Myocyte (in vitro differentiated cells): Measurements from ENCODE around the gene LAD1. TPM values are rescaled to one million over a fixed set of nuclear protein-coding genes. Genes with fewer than 3 reads are reported as not detected.

Source experiments
- DNase-seq: peaks from one replicate; pipeline ENCODE4 v3.0.0-alpha.2; 2012; ENCODE audit warnings: low read depth
- total RNA-seq: library from RNA; depleted of rRNA; stranded (reverse); fragments of >200 nt; gene quantifications from 2 replicates; pipeline ENCODE4 v1.2.3, GENCODE V29; 2014

LAD1 gene
- total RNA-seq, 1 donor from 2014 or later: 22.3 TPM

DNA sequence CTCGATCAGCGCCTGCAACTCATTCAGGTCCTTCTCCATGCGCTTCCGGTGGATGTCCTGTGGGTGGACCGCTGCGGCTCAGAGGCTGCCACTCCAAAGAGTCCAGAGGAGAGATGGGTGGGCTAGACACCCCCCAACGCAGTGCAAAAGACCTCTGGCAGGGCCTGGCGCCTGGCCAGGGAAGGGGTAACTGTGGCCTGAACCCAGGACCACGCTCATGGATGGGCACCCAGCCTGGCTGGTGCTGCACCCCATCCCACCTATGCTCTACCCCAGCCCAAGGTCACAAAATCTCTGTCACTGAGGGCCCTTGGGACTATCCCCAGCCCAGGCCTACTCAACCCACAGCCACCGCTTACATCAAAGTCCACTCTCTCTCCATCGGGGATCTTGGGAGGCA lies 33.9 kb downstream of the LAD1 start:
- DNase-seq: no peak

- no peak for DNase-seq
Measured at GRCh38 chr1:201364808-201365105, 34.4 kb downstream of the LAD1 start.

DNA sequence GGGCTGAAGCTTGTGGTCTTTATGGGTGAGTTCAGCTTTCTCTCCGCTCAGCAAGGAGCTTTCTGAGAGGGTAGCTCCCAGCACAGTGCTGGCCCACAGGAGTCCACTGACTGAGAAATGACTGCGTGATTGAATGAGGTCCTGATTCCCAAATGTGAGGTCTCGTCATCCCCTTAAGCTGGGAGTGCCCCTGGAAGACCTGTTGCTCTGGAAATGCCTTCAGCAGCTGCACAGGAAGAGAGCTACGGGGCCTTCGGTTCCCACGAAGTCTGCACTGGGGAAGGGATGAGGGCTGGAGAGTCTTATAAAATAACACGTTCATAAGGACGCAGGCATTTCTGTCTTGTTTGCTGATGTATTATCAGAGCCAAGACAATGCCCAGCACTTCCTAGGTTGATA lies 35.7 kb downstream of the LAD1 start:
- no peak for DNase-seq

DNA sequence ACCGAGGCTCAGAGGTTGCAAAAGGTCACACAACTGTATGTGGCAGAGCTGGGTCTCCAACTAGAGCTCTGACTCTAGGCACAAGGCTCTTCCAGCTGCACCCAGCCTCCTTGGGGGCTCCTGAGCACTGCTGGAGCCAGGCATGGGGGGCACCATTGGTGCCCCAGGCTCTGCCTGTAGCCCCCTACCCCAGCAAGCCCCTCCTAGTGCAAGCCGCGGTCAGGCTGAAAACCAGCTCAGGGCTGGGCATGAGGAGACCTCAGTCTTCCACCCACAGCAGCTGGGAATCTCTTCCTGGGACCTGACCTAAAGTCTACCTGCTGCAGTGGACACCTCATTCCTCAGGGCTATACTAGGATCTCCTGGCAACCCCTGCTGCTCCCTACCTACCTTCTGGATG lies 36.2 kb downstream of the LAD1 start:
- DNase-seq: no peak

- peak; percentile 66 for DNase-seq
Measured at GRCh38 chr1:201361652-201362504, 37.2 kb downstream of the LAD1 start.

- no peak for DNase-seq
Measured at GRCh38 chr1:201360901-201361651, 38.0 kb downstream of the LAD1 start.

DNA sequence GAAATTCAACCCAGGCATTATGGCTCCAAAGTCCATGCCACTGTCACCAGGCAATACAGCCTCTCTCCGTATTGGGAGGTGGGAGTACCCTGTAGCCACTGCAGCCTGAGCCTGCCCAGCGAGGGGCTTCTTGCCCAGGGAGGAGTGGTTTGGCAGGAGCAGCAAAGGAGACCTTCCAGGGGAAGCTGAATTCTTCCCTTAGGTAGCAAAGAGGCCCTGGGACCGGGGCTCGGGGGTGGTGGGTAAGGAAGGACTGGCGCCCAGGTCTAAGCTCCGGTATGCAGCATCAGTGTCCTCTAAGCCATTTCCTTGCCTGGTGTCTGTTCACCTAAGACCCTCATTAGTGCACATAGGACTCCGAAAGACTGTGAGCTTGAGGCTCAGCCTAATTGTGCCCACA lies 38.6 kb downstream of the LAD1 start:
- DNase-seq: no peak

- no peak for DNase-seq
Measured at GRCh38 chr1:201359873-201360210, 39.3 kb downstream of the LAD1 start.

DNA sequence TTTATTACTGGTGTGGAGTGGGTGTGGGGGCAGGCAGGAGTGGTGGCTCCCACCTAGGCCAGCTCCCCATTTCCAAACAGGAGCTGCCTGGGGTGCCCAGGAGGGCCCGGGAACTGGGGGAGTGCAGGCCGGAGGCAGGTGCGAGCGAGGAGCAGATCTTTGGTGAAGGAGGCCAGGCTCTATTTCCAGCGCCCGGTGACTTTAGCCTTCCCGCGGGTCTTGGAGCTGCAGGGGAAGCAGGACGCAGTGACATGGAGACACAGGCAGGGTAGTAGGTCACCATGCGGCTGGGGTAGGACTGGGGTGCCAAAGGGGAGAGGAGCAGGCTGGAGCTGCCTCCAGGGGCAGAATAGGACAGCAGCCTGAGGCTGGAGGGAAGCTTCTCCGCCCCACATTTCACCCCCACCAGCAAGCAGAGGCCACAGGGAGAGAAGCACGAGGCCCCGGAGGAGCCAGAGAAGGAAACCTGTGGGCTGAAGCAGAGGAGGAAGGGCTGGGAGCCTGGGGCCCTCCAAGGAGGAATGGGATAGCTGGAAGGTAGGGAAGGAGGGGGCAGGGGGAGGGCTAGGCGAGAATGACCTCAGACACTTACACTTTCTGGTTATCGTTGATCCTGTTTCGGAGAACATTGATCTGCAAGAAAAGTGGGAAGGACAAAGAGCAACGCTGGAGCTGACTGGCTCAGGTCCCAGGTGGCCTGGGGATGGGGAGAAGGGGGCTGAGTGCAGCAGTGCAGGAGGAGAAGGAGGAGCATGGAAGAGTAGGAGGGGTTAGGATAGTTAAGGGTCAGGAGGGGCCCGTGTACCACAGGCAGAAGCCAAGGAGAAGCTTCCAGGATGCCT lies 39.9 kb downstream of the LAD1 start:
- DNase-seq: peak; percentile 11

- DNase-seq: peak; percentile 56
Measured at GRCh38 chr1:201358596-201358995, 40.5 kb downstream of the LAD1 start.

DNA sequence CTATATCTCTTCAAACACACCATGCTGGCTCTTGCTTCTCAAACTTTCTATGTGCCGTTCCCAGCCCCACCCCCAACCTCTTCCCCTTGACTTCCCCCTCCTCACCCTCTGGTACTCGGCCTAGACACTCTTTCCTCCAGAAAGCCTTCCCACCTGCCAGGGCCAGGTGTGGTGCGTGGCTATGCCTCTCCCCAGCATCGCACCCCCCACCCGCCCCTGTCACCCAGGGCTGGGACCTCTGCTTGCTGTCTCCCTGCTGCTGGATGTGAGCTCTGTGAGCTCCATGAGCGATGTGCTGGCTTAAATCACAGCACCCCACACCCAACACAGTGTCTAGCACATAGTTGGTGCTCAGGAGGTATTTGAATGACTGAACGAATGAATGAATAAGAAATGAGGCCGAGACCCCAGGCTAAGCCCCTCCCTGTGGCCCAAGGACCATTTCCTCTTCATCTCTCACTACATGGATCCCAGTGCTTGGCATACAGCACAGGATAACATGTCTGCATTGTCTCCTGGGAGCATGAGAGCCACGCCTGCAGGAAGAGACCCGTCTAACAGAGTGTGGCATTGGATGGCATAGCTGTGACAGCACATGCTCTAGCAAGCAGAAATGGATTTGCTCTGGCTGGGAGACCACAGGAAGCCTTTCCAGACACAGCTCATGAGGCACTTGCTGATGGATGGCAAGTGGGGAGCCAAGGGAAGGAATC lies 41.3 kb downstream of the LAD1 start:
- peak; percentile 69 for DNase-seq

DNA sequence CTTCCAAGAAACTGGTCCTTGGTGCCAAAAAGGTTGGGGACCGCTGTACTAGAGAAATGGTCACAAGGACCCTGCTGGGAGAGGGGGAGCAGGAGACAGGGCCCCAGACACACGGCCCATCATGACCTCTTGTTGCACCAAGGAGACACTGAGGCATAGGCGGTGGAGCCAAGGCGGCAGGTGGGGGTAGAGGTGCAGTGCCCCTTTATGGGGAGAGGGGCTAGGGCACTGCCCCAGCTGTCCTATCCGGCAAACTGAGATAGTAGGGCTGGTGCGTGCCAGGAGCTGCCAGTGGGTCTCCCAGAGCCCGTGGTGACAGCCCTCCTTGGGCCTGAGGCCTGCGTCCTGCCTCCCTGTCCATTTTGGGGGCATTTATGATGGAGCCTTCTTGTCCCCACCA lies 41.9 kb downstream of the LAD1 start:
- DNase-seq: no peak

DNA sequence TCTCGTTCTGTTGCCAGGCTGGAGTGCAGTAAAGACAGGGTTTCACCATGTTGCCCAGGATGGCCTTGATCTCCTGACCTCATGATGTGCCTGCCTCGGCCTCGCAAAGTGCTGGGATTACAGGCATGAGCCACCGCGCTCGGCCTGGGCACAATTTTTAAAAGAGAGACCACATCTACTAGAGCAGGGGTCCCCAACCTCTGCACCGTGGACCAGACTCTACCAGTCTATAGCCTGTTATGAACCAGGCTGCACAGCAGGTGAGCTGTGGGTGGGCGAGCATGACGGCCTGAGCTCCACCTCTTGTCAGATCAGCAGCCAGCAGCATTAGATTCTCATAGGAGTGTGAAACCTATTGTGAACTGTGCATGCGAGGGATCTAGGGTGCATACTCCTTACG lies 42.4 kb downstream of the LAD1 start:
- peak; percentile 69 for DNase-seq

GRCh38 chr1:201356236-201356635 lies 42.9 kb downstream of the LAD1 start:
- DNase-seq: peak; percentile 47

DNA sequence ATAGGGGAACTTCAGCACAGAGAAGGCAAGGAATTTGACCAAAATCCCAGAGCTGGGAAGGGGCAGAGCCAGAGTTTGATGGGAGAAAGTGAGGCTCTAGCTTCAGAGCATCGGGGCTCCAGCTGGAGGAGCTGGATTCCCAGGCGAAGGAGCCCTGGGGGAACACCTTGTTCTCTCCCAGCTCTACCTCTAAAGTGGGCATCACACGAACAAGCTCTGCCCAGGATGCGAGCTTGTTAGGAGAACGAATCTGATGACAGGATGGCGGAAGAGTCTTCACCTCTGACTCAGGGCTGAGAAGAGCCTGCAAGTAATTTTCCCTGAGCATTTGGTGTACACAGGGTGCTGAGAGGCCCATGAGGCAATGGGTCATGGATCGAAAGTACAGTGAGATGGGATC lies 43.7 kb downstream of the LAD1 start:
- peak; percentile 23 for DNase-seq

- peak; percentile 34 for DNase-seq
Measured at GRCh38 chr1:201354901-201355295, 44.2 kb downstream of the LAD1 start.

GRCh38 chr1:201354151-201354900 lies 44.8 kb downstream of the LAD1 start:
- peak; percentile 8 for DNase-seq

DNA sequence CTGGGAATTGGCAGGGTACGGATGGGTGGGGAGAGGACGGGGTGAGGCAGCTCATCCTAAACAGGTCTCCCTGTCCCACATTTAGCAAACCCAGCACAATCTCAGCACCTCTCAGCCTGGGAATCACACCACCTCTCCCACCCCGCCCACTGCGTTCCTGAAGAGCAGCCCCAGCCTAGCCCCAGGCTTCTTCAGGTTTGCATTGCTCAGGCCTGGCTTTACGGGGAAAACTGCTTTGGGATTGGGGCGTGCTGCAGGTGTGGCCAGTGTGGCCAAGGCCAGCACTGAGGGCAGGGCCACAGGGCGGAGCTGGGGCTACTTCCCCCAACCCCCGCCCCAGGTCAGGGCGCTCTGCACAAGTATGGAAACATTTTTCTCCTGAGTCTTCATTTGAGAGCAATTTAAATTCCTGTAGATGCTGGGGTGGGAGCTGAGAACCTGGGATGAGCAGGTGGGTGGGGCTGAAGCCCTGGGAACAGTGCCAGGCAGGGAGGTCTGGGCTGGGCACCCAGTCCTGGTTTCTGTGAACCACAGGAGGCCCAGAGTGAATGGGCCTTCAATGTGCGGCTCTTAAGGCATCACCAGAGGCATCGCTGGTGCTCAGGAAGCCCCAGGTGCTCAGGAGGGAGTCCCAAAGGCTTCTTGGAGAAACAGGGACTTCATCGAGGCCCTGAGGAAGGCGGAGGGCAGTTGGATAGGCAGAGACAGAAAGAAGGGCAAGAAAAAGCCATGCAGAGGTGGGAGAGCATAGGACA lies 45.8 kb downstream of the LAD1 start:
- DNase-seq: no peak

DNA sequence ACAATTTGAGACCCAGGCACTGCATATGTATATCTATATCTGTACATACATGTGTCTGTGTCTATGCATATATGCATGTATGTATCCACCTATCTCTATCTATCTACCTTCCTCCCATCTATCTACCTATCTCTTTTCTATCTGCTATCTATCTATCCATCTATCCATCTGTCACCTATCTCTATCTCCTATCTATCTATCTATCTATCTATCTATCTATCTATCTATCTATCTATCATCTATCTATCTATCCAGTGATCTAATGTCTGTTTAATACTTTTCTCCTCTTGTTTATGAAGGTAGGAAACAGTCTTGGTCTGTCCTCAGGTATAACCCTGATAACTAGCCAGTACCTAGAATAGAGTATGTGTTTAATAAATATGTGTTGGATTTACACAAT lies 47.5 kb downstream of the LAD1 start:
- no peak for DNase-seq

DNA sequence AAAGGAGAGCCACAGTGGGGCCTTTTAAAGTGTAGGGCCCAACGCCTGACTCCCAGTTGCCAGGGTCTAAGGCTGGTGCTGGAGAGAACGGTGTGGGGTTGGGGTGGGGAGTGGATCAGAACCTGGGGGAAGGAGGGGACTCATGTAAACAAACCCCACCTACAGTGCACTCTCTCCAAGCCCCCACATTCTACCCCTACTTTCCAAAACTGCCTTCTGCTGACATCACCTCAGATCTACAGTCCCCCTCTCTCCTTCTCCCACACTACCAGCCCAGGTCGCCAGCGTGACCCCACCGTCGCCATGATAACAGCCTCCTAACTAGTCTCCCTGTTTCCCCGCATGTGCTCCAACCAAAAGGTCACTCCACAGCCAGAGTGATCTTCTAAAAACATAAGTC lies 48.2 kb downstream of the LAD1 start:
- no peak for DNase-seq
